Upper lobe of right lung (tissue), 1 donor: ENCODE results near the gene FCGR3B. TPM values are rescaled to one million over a fixed set of nuclear protein-coding genes. Genes with fewer than 3 reads are reported as not detected.
"Not testable (repeated sequence)": the region's sequence is repeated elsewhere in the genome, so short reads cannot be mapped to it uniquely, and the experiment has no call there.

ENCODE experiments used
- ATAC-seq: fragments of 200-7000 bp; cut with Tn5 transposase; one replicate; pipeline ENCODE4 v1.9.1; 2020; ENCODE audit warnings: mild to moderate bottlenecking, moderate library complexity
- DNase-seq: peaks from one replicate; pipeline ENCODE4 v3.0.0-alpha.2; 2020
- H3K27ac ChIP-seq: fragments of 200-600 bp; one replicate; pipeline ENCODE4 v1.8.0; 2022
- H3K27me3 ChIP-seq: fragments of 200-600 bp; one replicate; pipeline ENCODE4 v1.8.0; 2022; ENCODE audit warnings: mild to moderate bottlenecking
- H3K36me3 ChIP-seq: fragments of 200-600 bp; one replicate; pipeline ENCODE4 v1.8.0; 2022
- H3K4me1 ChIP-seq: fragments of 200-600 bp; one replicate; pipeline ENCODE4 v1.8.0; 2022
- H3K4me3 ChIP-seq: fragments of 200-600 bp; one replicate; pipeline ENCODE4 v1.8.0; 2022; ENCODE audit warnings: mild to moderate bottlenecking
- H3K9me3 ChIP-seq: fragments of 200-600 bp; one replicate; pipeline ENCODE4 v1.8.0; 2022
- intact Hi-C: fragments of 100-400 bp; cut with DNase I; formaldehyde crosslinking; loops from one replicate; pipeline ENCODE4 v1.11.0; 2022
- long read RNA-seq: library from polyadenylated mRNA; unstranded; transcript quantifications from one replicate; pipeline ENCODE4 v2.0.0, GENCODE V29; 2021
- total RNA-seq: library from RNA; stranded (reverse); fragmentation: NEBNext Ultra II Directional; extraction: Animal tissue kit (Norgen Biotek cat#: 25700); gene quantifications from one replicate; pipeline ENCODE4 v1.2.1, GENCODE V29; 2021
- TF ChIP-seq, protein P1 (sequence below): fragments of 200-600 bp; IDR thresholded peaks from one replicate; pipeline ENCODE4 v1.8.0; 2022; ENCODE audit warnings: antibody characterized with exemption
- donor health status: DM: no; HTN: yes; CAD: no; lungs with severe emphysema.

The FCGR3B gene
- 18.9 TPM for total RNA-seq
- long read RNA-seq, transcript FCGR3B-210 (5 exons, 2,103 nt), result major isoform, 15 of 19 reads
- long read RNA-seq, partial matches to known transcripts, result 1 of 19 reads
- long read RNA-seq, other reads (novel, unspliced or antisense), result 2 of 19 reads

DNA sequence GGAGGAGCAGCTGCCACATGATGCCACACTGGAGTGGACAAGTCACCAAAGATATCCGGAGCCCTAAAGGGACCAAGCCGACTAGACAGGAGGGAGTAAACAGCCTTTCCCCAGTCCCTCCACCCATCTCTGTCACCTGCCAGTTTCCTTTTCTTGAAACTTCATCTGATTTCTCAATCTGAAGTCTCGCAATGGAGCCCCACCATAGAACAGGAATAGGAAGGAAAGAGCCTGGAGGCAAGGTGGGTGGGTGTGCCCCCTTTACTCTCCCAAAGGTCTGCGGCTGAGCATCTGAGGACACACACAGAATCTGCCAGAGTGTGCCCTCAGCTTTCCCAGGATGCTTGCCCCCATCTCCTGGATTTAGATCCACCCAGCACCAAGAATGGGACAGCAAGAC, at the start of gene FCGR3B:
TSS of gene FCGR3B (minus strand) at position 101 of the 400 bp plus-strand sequence. CDS start at position 19, 82 bp downstream.
- intact Hi-C loops, result no loop called here
- DNase-seq (no peak), ATAC-seq (peak; percentile 46)
- H3K27me3 ChIP-seq, result no peaks in the 10 kb centered on the region
- H3K36me3 ChIP-seq, result no peaks in the 10 kb centered on the region
- H3K4me3 ChIP-seq, result no peak within 1 kb of the TSS
- no peaks in the 10 kb centered on the region for H3K4me1 ChIP-seq
- H3K9me3 ChIP-seq, result no peaks in the 10 kb centered on the region
- no peak within 1 kb of the TSS for H3K27ac ChIP-seq
- TF ChIP-seq, protein P1, sequence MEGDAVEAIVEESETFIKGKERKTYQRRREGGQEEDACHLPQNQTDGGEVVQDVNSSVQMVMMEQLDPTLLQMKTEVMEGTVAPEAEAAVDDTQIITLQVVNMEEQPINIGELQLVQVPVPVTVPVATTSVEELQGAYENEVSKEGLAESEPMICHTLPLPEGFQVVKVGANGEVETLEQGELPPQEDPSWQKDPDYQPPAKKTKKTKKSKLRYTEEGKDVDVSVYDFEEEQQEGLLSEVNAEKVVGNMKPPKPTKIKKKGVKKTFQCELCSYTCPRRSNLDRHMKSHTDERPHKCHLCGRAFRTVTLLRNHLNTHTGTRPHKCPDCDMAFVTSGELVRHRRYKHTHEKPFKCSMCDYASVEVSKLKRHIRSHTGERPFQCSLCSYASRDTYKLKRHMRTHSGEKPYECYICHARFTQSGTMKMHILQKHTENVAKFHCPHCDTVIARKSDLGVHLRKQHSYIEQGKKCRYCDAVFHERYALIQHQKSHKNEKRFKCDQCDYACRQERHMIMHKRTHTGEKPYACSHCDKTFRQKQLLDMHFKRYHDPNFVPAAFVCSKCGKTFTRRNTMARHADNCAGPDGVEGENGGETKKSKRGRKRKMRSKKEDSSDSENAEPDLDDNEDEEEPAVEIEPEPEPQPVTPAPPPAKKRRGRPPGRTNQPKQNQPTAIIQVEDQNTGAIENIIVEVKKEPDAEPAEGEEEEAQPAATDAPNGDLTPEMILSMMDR, result no peak

DNA sequence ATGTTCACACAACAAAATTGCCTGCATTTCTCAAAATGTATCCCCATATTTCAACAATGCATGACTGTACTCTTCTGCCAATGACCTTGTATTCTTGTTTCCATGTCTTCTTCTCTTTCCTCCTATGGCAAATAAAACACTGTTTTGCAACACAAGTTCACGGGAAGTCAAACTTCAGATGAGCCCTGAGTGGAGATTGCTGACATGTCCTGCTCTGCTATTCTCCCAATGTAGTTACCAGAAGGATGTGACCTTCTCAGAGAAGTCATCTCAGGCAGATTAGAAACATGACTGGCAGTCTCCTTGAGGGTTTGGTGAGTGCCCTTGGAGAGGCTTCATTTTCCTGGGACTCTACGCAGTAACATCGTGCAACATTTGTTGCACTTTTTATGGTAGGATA, 47.5 kb upstream of the FCGR3B start:
- intact Hi-C loops, result no loop called here
- ATAC-seq, result no peak
- no peak overlapping the region for H3K4me3 ChIP-seq

DNA sequence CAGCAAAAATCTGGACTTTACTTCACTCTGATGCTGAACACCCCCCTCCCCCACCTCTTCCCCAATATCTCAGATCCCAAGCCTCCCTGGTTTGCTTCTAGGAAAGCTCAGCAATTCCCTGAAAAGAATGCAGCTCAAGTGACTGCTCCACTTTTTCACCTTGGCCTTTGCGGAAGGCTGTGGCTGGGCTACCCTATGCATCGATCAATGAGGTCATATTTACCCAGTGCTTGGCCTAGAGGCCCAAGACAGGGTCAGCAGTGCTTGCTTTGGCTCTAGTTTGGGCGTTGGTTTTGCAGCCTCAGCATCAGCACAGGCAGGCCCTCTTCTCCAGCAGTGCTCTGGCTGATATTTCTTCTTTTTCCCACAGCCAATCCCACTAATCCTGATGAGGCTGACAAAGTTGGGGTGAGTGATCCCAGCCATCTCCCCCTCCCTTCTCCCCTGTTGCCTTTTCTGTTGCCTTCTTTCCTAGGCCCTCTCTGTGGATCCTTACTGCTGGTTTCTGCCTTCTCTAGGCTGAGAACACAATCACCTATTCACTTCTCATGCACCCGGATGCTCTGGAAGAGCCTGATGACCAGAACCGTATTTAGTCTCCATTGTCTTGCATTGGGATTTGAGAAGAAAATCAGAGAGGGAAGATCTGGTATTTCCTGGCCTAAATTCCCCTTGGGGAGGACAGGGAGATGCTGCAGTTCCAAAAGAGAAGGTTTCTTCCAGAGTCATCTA, 46.1 kb upstream of the FCGR3B start:
- Histone ChIP-seq H3K4me1 (no peaks in the 10 kb centered on the region), H3K27ac (no peak overlapping the region), H3K36me3 (no peaks in the 10 kb centered on the region), H3K4me3 (no peak overlapping the region), H3K27me3 (no peaks in the 10 kb centered on the region), H3K9me3 (no peaks in the 10 kb centered on the region)
- TF ChIP-seq, protein P1, result no peak
- no peak for DNase-seq
- ATAC-seq, result no peak
- intact Hi-C loops, result no loop called here

More for the DNA sequence above, 47.5 kb upstream of the FCGR3B start:
- Histone ChIP-seq H3K27me3 (no peaks in the 10 kb centered on the region), H3K4me1 (no peaks in the 10 kb centered on the region), H3K27ac (no peak overlapping the region), H3K9me3 (no peaks in the 10 kb centered on the region), H3K36me3 (no peaks in the 10 kb centered on the region)
- TF ChIP-seq, protein P1, result no peak
- no peak for DNase-seq

DNA sequence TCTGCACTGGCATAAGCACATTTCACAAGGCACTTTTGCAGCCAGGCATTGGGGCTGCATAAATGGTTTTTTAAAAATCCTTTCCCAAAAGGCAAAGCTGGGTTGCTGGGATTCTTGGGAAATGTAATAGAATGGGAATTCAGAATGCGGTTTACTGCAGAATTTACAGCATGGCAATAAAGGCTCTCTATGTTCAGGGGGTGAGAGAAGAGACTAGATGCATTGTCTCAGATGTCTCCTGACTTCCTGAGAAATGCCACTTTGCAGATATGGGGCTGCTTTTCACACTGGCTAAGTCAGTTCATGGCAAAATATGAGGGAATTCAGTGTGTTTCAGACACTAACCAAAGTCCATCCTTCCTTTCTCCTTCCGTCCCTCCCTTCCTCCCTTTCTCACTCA, 45.5 kb upstream of the FCGR3B start:
- TF ChIP-seq, protein P1, result no peak
- no peaks in the 10 kb centered on the region for H3K27me3 ChIP-seq
- H3K36me3 ChIP-seq, result no peaks in the 10 kb centered on the region
- H3K27ac ChIP-seq, result no peak overlapping the region
- ATAC-seq (no peak), DNase-seq (no peak)
- no peaks in the 10 kb centered on the region for H3K9me3 ChIP-seq
- intact Hi-C loops, result no loop called here
- no peaks in the 10 kb centered on the region for H3K4me1 ChIP-seq
- H3K4me3 ChIP-seq, result no peak overlapping the region

DNA sequence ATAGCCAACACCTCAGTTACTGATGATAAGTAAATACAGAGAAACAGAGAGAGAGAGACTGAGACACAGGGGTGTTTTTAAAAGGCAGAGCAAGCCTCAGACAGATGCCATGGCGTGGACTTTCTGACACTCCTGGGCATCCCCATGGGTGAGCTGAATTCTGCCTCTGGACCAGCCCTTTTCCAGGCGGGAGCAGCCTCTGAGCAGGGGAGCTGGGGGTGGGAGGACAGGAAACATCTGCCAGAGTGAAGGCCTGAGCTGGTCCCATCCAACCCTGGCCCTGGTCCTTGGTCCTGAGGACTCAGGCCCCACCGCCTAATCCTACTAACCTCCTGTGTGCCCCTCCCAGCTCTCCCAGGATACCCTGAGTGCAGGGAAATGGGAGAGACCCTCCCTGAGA, 43.9 kb upstream of the FCGR3B start:
- H3K27me3 ChIP-seq, ATAC-seq, H3K36me3 ChIP-seq, H3K4me1 ChIP-seq, intact Hi-C loops, DNase-seq, H3K27ac ChIP-seq, H3K4me3 ChIP-seq, H3K9me3 ChIP-seq: not testable (repeated sequence)

DNA sequence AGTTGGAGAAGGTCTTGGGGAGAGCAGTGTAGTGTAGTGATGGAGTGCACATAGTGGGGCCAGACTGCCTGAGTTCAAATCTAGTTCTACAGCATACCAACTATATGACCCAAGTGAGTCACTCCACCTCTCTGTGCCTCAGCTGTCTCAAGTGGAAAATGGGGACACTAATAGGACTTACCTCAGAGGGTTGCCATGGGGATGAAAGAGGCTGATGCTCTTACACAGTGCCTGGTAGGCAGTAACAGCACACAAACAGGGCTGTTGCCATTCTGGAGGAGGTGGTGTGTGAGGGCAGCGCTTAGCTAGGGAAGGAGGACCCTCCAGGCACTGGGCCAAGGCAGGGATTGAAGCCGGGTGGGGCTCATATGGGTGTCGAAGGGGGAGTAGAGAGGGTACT, 43.5 kb upstream of the FCGR3B start:
- H3K27me3 ChIP-seq, H3K4me3 ChIP-seq, intact Hi-C loops, DNase-seq, H3K36me3 ChIP-seq, H3K27ac ChIP-seq, H3K4me1 ChIP-seq, ATAC-seq, H3K9me3 ChIP-seq: not testable (repeated sequence)

DNA sequence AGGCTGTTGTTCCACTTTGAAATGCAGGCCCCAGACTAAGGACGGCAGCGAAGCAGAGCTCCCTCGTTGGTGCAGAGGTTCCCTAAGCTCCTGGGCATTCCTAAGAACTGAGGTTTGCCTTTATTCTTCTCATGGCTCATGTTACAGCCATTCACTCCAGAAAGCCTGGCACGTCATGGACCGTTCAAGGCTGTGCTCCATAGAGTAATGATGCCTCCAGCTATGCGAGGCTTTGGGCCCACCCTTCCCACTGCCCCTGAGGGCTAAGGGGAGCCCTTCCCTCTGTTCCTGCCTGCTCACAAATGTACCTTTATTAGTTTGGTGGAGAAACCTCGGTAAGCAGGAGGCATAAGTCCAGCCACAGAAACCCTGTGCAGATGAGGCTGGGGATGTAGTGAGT, 42.5 kb upstream of the FCGR3B start:
- H3K36me3 ChIP-seq, DNase-seq, H3K27ac ChIP-seq, intact Hi-C loops, H3K27me3 ChIP-seq, ATAC-seq, H3K4me3 ChIP-seq, H3K4me1 ChIP-seq, H3K9me3 ChIP-seq: not testable (repeated sequence)

DNA sequence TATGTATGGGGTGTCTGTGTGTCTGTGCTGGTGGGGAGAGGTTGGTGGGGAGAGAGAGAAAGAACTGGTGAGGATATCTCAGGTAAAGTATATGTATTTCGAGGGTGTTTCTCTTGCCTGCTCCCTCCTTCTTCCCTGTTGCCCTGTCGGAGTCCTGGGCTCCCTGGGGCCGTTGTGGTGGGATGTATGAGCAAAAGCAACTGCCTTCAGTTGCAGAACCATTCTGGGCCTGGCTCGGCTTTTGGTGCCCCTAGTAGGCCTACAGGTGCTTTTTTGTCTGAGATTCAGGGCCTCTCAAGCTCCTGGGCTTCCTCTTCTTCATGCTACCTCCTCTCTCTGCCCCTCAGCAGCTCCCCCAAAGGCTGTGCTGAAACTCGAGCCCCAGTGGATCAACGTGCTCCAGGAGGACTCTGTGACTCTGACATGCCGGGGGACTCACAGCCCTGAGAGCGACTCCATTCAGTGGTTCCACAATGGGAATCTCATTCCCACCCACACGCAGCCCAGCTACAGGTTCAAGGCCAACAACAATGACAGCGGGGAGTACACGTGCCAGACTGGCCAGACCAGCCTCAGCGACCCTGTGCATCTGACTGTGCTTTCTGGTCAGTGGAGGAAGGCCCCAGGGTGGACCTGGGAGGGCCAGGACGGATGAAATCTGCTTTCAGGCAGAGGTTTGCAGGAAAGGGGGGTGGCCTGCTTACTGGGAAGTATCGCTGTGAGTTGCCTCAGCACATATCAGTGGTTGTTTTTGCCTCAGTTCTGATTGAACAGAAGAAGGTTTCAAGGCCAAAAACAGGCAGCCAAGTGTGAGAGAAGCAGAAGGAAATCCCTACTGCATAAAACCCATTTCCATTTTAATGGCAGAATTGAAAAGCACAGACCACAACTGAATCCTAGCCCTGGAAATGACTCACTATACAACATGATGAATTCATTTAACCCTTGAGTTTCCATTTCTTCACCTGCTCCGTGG, 40.4 kb upstream of the FCGR3B start:
- H3K4me1 ChIP-seq, H3K4me3 ChIP-seq, H3K27ac ChIP-seq, H3K27me3 ChIP-seq, H3K9me3 ChIP-seq, H3K36me3 ChIP-seq, DNase-seq, intact Hi-C loops: not testable (repeated sequence)
- peak; percentile 19 for ATAC-seq

DNA sequence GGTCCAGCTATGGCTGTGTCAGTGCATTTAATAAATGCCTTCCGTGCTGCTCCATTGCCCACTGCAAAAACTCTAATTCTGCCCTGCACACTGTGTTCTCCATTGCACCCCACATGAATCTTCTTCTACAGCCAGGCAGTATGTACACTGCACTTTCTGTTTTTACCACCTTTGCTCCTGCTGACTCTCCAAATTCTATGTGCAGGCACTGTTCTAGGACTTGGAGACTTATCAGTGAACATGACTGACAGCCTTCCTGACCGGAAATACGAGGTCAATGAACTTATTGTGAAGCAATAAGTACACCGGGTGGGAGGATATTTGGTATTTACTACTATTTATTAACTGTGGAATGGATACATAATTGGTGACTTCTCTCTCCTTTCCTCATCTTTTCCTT, 33.7 kb upstream of the FCGR3B start:
- H3K36me3 ChIP-seq, intact Hi-C loops, ATAC-seq, H3K4me3 ChIP-seq, H3K27me3 ChIP-seq, H3K9me3 ChIP-seq, H3K4me1 ChIP-seq, DNase-seq, H3K27ac ChIP-seq: not testable (repeated sequence)

DNA sequence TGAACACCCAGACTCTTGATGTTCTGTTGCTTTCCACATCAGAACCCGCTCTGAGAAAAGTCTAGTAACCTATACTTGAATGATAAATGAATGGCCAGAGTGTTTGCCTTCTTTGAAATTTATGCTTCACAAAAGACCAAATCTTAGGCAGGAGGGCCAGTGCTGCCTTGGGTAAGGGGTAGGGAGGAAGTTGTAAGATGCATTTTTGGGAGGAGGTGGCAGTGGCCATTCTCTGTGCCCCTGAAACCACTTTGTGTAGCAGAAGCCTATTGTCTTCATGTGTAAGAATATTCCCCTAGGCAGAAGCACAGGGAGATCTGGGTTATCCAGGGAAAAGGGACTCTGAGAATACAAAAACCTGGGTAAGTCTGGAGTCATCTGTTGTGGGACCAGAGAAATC, 32.6 kb upstream of the FCGR3B start:
- H3K4me3 ChIP-seq, H3K9me3 ChIP-seq, H3K27me3 ChIP-seq, H3K36me3 ChIP-seq, H3K27ac ChIP-seq, intact Hi-C loops, ATAC-seq, DNase-seq, H3K4me1 ChIP-seq: not testable (repeated sequence)
